Adrenal gland (tissue), 5 donors: ENCODE data around the gene MDM1.

Experiments used
- POLR2A ChIP-seq, 2 donors: fragments of 450-650 bp; IDR thresholded peaks; one replicate each; pipeline ENCODE4 v1.6.1; 2017; ENCODE audit warnings: antibody characterized with exemption in 2 of 2, mild to moderate bottlenecking in 2 of 2, moderate library complexity in 1 of 2
- TF ChIP-seq, protein P1 (sequence below), 6 experiments: fragments of 450-650 bp in 4 of 6; fragments of 200-600 bp in 2 of 6; sonication (generic) in 1 of 6; IDR thresholded peaks; 1 replicate in 5 of 6; 2 replicates in 1 of 6; pipeline versions ENCODE4 v1.5.1 to v1.8.0; 2016 to 2021; ENCODE audit warnings: antibody characterized with exemption in 6 of 6, mild to moderate bottlenecking in 2 of 6, moderate library complexity in 1 of 6
- donor health status: DM: no; HTN: no; CAD: no.

DNA sequence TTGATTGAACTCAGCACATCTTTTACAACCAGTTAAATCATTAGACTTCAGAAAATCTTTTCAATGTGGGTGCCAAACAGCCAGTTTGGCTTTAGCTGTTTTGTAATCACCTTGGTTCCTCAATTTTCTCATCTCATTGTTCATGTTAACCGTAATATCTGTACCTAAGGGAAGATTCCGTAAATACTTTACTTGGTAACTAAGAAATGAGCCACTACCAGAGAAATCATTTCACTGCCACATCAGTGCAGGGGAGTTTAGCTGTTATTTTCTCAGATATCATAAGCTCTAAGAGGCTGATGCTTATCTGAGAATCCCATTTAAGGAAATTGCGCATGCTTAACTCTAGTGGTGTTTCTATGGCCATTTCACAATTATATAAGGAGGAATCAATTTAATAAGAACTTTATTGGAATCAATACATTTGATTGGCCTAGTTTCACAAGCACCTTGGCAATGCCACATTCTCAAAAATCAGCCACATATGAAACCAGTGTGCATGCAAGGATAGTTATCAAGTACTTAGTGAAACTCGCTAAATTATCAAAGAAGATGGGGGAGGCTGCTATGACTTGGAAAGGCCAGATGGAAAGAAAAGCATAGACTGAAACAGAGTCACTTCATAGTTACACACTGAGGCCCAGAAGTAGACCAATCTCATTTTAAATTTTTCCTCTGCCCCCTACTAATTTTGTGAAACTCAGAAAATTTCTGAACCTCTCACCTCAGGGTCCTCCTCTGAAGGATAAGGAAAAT is 50.7 kb downstream of the MDM1 start:
- TF ChIP-seq, protein P1, sequence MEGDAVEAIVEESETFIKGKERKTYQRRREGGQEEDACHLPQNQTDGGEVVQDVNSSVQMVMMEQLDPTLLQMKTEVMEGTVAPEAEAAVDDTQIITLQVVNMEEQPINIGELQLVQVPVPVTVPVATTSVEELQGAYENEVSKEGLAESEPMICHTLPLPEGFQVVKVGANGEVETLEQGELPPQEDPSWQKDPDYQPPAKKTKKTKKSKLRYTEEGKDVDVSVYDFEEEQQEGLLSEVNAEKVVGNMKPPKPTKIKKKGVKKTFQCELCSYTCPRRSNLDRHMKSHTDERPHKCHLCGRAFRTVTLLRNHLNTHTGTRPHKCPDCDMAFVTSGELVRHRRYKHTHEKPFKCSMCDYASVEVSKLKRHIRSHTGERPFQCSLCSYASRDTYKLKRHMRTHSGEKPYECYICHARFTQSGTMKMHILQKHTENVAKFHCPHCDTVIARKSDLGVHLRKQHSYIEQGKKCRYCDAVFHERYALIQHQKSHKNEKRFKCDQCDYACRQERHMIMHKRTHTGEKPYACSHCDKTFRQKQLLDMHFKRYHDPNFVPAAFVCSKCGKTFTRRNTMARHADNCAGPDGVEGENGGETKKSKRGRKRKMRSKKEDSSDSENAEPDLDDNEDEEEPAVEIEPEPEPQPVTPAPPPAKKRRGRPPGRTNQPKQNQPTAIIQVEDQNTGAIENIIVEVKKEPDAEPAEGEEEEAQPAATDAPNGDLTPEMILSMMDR (IDR thresholded peaks at IDR 0.05) = no peak
- TF ChIP-seq POLR2A (IDR thresholded peaks at IDR 0.05) = no peak
